Sigmoid colon (tissue), 7 donors: ENCODE data around the gene RAD51AP2. TPM values are rescaled to one million over a fixed set of nuclear protein-coding genes. Genes with fewer than 3 reads are reported as not detected.

ENCODE experiments used
- DNase-seq: peaks from one replicate; pipeline ENCODE4 v3.0.0-alpha.2; 2019
- H3K27ac ChIP-seq, 4 donors: fragments of 200-600 bp; sonication (generic); one replicate each; pipeline ENCODE4 v1.5.1; 2016 to 2019; ENCODE audit warnings: mild to moderate bottlenecking in 1 of 4
- H3K27me3 ChIP-seq, 3 donors: fragments of 200-600 bp; sonication (generic); one replicate each; pipeline ENCODE4 v1.5.1; 2019; ENCODE audit warnings: mild to moderate bottlenecking in 1 of 3
- H3K36me3 ChIP-seq, 4 donors: fragments of 200-600 bp; sonication (generic); one replicate each; pipeline ENCODE4 v1.5.1; 2016 to 2019
- H3K4me1 ChIP-seq, 4 donors: fragments of 200-600 bp; sonication (generic); one replicate each; pipeline ENCODE4 v1.5.1; 2017 to 2019
- H3K4me3 ChIP-seq, 4 donors: fragments of 200-600 bp; sonication (generic); one replicate each; pipeline ENCODE4 v1.5.1; 2017 to 2019; ENCODE audit warnings: mild to moderate bottlenecking in 2 of 4, moderate library complexity in 1 of 4
- H3K9me3 ChIP-seq, 4 donors: fragments of 200-600 bp in 3 of 4; sonication (generic) in 3 of 4; one replicate each; pipeline versions ENCODE4 v1.5.1 to v1.6.1; 2013 to 2019
- CTCF ChIP-seq, 4 experiments: fragments of 450-650 bp in 3 of 4; fragments of 200-600 bp in 1 of 4; IDR thresholded peaks; one replicate each; pipeline ENCODE4 v1.5.1; 2016 to 2019; ENCODE audit warnings: antibody characterized with exemption in 4 of 4, mild to moderate bottlenecking in 3 of 4, moderate library complexity in 2 of 4
- EP300 ChIP-seq, 4 donors: sonication (generic); formaldehyde crosslinking; IDR thresholded peaks; one replicate each; pipeline ENCODE4 v1.6.1; 2017; ENCODE audit warnings: antibody characterized with exemption in 4 of 4
- POLR2A ChIP-seq, 2 donors: fragments of 450-650 bp; IDR thresholded peaks; one replicate each; pipeline ENCODE4 v1.6.1; 2016; ENCODE audit warnings: antibody characterized with exemption in 2 of 2, mild to moderate bottlenecking in 2 of 2, moderate library complexity in 2 of 2
- POLR2AphosphoS5 ChIP-seq, 4 donors: sonication (generic); formaldehyde crosslinking; IDR thresholded peaks; one replicate each; pipeline ENCODE4 v1.6.1; 2017; ENCODE audit warnings: antibody characterized with exemption in 4 of 4
- WGBS, 2 donors: extraction: QIAGEN DNeasy Blood & Tissue Kit; methylation state at CpG; one replicate each; pipeline ENCODE4 v1.1.7; 2013; 5-methylcytosine and 5-hydroxymethylcytosine counted together
- intact Hi-C: fragments of 100-400 bp; cut with DNase I; formaldehyde crosslinking; loops from one replicate; pipeline ENCODE4 v1.15.1; 2023
- polyA plus RNA-seq, 3 donors: library from polyadenylated mRNA; stranded (reverse); fragments of 200-250 nt; gene quantifications; one replicate each; pipeline ENCODE4 v1.2.3, GENCODE V29; 2013
- total RNA-seq, 4 donors: library from RNA; depleted of rRNA; stranded (reverse); fragments of >200 nt; gene quantifications; one replicate each; pipeline ENCODE4 v1.1.0, GENCODE V29; 2016
- donor health status: healthy with polysubstance abuse.
- donor health status: Bipolar disorder and iron deficiency.
- donor health status: healthy.

RAD51AP2 gene
- total and polyA plus RNA-seq, 7 donors, result 0.01 to 0.16 TPM; not detected in 5

- Histone ChIP-seq H3K4me3 (peak overlapping the region; percentile 33 to 53 (median 48)), H3K4me1 (peaks cover 0 to 19% (median 6%) of the 10 kb centered on the region in 4 donors), H3K9me3 (no peaks in the 10 kb centered on the region), H3K36me3 (no peaks in the 10 kb centered on the region), H3K27ac (peak overlapping the region; percentile 79 to 85 (median 81)), H3K27me3 (no peaks in the 10 kb centered on the region)
- DNase-seq, result no peak
- TF ChIP-seq POLR2AphosphoS5 (IDR thresholded peaks at IDR 0.05) (no peak), EP300 (IDR thresholded peaks at IDR 0.05) (no peak), POLR2A (IDR thresholded peaks at IDR 0.05) (no peak), CTCF (IDR thresholded peaks at IDR 0.05) (no peak)
- 42 to 43% methylated on average over 8 of the region's 8 CpGs for WGBS, 2 donors
- intact Hi-C loops, result loop anchor here (2.0 to 5.0 kb wide), 2 partner anchors 21 to 130 kb away; no protein-coding TSS in a partner anchor
These were observed 594 bp downstream of the RAD51AP2 start for GRCh38 chr2:17517481-17518211.

- no peak for TF ChIP-seq POLR2A (IDR thresholded peaks at IDR 0.05)
- no peak for TF ChIP-seq CTCF (IDR thresholded peaks at IDR 0.05)
- TF ChIP-seq EP300 (IDR thresholded peaks at IDR 0.05), result no peak
- TF ChIP-seq POLR2AphosphoS5 (IDR thresholded peaks at IDR 0.05), result no peak
- H3K27ac ChIP-seq, result no peak overlapping the region
- no peak overlapping the region for H3K4me3 ChIP-seq
- DNase-seq, result no peak
- no peaks in the 10 kb centered on the region for H3K27me3 ChIP-seq
- no peaks in the 10 kb centered on the region for H3K36me3 ChIP-seq
- H3K9me3 ChIP-seq, result no peaks in the 10 kb centered on the region
- H3K4me1 ChIP-seq, result peaks cover 0 to 19% (median 6%) of the 10 kb centered on the region in 4 donors
- intact Hi-C loops, result loop anchor here (5.0 kb wide), 1 partner anchor 132 kb away; no protein-coding TSS in a partner anchor
These were observed 2.6 kb downstream of the RAD51AP2 start for GRCh38 chr2:17515652-17516051.

GRCh38 chr2:17506736-17507616 lies 11.3 kb downstream of the RAD51AP2 start:
- WGBS, 2 donors, result 84 to 88% methylated on average over 2 of the region's 2 CpGs
- H3K36me3 ChIP-seq, result no peaks in the 10 kb centered on the region
- no peak overlapping the region for H3K4me3 ChIP-seq
- TF ChIP-seq POLR2AphosphoS5 (IDR thresholded peaks at IDR 0.05), result no peak
- TF ChIP-seq EP300 (IDR thresholded peaks at IDR 0.05), result no peak
- no peak for TF ChIP-seq CTCF (IDR thresholded peaks at IDR 0.05)
- no peak for TF ChIP-seq POLR2A (IDR thresholded peaks at IDR 0.05)
- no peaks in the 10 kb centered on the region for H3K27me3 ChIP-seq
- no peak overlapping the region for H3K27ac ChIP-seq
- intact Hi-C loops, result no loop called here
- no peaks in the 10 kb centered on the region for H3K9me3 ChIP-seq
- DNase-seq, result no peak
- H3K4me1 ChIP-seq, result no peaks in the 10 kb centered on the region

GRCh38 chr2:17497718-17498117 lies 20.5 kb downstream of the RAD51AP2 start:
- 45 to 70% methylated on average over 1 of the region's 1 CpG for WGBS, 2 donors
- no peak overlapping the region for H3K27ac ChIP-seq

More at GRCh38 chr2:17497718-17498117, 20.5 kb downstream of the RAD51AP2 start:
- Histone ChIP-seq H3K27me3 (no peaks in the 10 kb centered on the region), H3K4me1 (no peaks in the 10 kb centered on the region), H3K36me3 (no peaks in the 10 kb centered on the region), H3K4me3 (no peak overlapping the region), H3K9me3 (no peaks in the 10 kb centered on the region)
- intact Hi-C loops, result no loop called here
- TF ChIP-seq CTCF (IDR thresholded peaks at IDR 0.05) (no peak), POLR2AphosphoS5 (IDR thresholded peaks at IDR 0.05) (no peak), EP300 (IDR thresholded peaks at IDR 0.05) (no peak), POLR2A (IDR thresholded peaks at IDR 0.05) (no peak)
- no peak for DNase-seq
